Heart right ventricle (tissue), 16 donors: Measurements from ENCODE around the gene ANKRD30A. TPM values are rescaled to one million over a fixed set of nuclear protein-coding genes. Genes with fewer than 3 reads are reported as not detected.
"Not testable (repeated sequence)": the region's sequence is repeated elsewhere in the genome, so short reads cannot be mapped to it uniquely, and the experiment has no call there.

Experiments
- ATAC-seq, 8 donors: fragments of 200-7000 bp; cut with Tn5 transposase; one replicate each; pipeline ENCODE4 v1.9.1; 2020; ENCODE audit warnings: mild to moderate bottlenecking in 8 of 8, moderate library complexity in 8 of 8, moderate number of reproducible peaks in 1 of 8
- DNase-seq, 2 donors: peaks; one replicate each; pipeline ENCODE4 v3.0.0-alpha.2; 2020
- H3K27ac ChIP-seq, 10 donors: fragments of 200-600 bp; sonication (generic) in 2 of 10; one replicate each; pipeline versions ENCODE4 v1.5.0 to v1.8.0; 2020 to 2022; ENCODE audit warnings: mild to moderate bottlenecking in 3 of 10
- H3K27me3 ChIP-seq, 7 donors: fragments of 200-600 bp; one replicate each; pipeline ENCODE4 v1.8.0; 2021 to 2022; ENCODE audit warnings: mild to moderate bottlenecking in 2 of 7
- H3K36me3 ChIP-seq, 9 donors: fragments of 200-600 bp; sonication (generic) in 1 of 9; one replicate each; pipeline versions ENCODE4 v1.5.0 to v1.8.0; 2020 to 2022; ENCODE audit warnings: mild to moderate bottlenecking in 2 of 9
- H3K4me1 ChIP-seq, 9 donors: fragments of 200-600 bp; sonication (generic) in 1 of 9; one replicate each; pipeline versions ENCODE4 v1.5.0 to v1.8.0; 2020 to 2022; ENCODE audit warnings: mild to moderate bottlenecking in 4 of 9
- H3K4me3 ChIP-seq, 10 donors: fragments of 200-600 bp; sonication (generic) in 2 of 10; one replicate each; pipeline versions ENCODE4 v1.5.0 to v1.8.0; 2020 to 2022; ENCODE audit warnings: mild to moderate bottlenecking in 7 of 10, moderate library complexity in 2 of 10
- H3K9me3 ChIP-seq, 11 donors: fragments of 200-600 bp in 10 of 11; sonication (generic) in 2 of 11; one replicate each; pipeline versions ENCODE4 v1.5.0 to v1.8.0; 2013 to 2022; ENCODE audit warnings: mild to moderate bottlenecking in 2 of 11, control low read depth in 1 of 11, moderate library complexity in 1 of 11
- WGBS, 2 donors: extraction: QIAGEN DNeasy Blood & Tissue Kit; methylation state at CpG; one replicate each; pipeline ENCODE4 v1.1.7; 2013; ENCODE audit warnings: inconsistent platforms in 1 of 2; 5-methylcytosine and 5-hydroxymethylcytosine counted together
- intact Hi-C, 10 donors: fragments of 100-400 bp; cut with DNase I; formaldehyde crosslinking; loops; one replicate each; pipeline versions ENCODE4 v1.11.1 to v1.14.2; 2022
- polyA plus RNA-seq, 2 donors: library from polyadenylated mRNA; stranded (reverse); fragments of 200-250 nt; gene quantifications; one replicate each; pipeline ENCODE4 v1.2.3, GENCODE V29; 2013
- total RNA-seq, 10 donors: library from RNA; stranded (reverse); fragmentation: NEBNext Ultra II Directional in 3 of 10; extraction: Animal tissue kit (Norgen Biotek cat#: 25700) in 3 of 10; gene quantifications; one replicate each; pipeline versions ENCODE4 v1.2.1 to v1.2.4, GENCODE V29; 2021 to 2023
- TF ChIP-seq, protein P1 (sequence below), 9 donors: fragments of 200-600 bp; sonication (generic) in 2 of 9; IDR thresholded peaks; one replicate each; pipeline versions ENCODE4 v1.5.0 to v1.8.0; 2021 to 2022; ENCODE audit warnings: antibody characterized with exemption in 9 of 9, mild to moderate bottlenecking in 5 of 9, moderate library complexity in 1 of 9
- donor health status: Arrhythmogenic right ventricular cardiomyopathy.
- donor health status: ischemic (EF 13 %, LVEDD 7.1; RV severe dilation, severe dysfunction).
- donor health status: healthy with polysubstance abuse.
- donor health status: DM: no; HTN: yes; CAD: no.
- donor health status: DM: no; HTN: no; CAD: no.
- donor health status: ischemic (EF 25% LVEDD 6.9; RV normal size, moderate dysfunction).
- donor health status: ischemic (EF 25% LVEDD 5.7; RV mildly dilated, moderate dysfunction).
- donor health status: healthy.
- donor health status: DM: yes; HTN: yes; CAD: no.
- donor health status: Ischemic cardiomyopathy.
- donor health status: ischemic (EF 35%, LVEDD 5.7; RV mildly dilated, moderate dysfunction).
- donor health status: nonischemic (EF 11% LVEDD 7.7; RV severe dilation, severe dysfunction).
- donor health status: DM: yes; HTN: yes; CAD: no.
- donor health status: PGD.
- donor health status: ischemic (EF 29% LVEDD 5.4; RV normal size, mild dysfunction).
- donor health status: nonischemic (EF 23%, LVEDD 6.1; RV moderate dilation, normal function).

Gene ANKRD30A
- total and polyA plus RNA-seq, 12 donors, result not detected

DNA sequence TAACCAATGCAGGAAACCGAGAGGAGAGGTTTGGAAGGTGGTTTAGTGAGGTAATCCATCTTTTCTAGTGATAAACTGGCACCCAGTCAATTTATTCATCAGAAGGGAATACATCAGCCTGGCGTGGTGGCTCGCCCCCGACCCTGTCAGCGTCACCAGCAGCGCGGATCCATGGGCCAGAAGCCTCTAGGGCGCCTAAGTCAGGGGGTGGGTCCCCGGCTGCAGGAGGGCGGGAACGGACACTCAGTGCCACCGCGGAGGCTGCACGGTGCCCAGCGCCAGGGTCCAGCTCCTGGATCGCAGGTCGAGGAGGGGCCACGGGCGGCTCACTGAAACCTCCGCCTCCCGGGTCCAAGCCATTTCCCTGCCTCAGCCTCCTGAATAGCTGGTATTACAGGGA is 866 bp upstream of the ANKRD30A start:
- Histone ChIP-seq H3K4me3 (no peak overlapping the region), H3K36me3 (no peaks in the 10 kb centered on the region), H3K4me1 (no peaks in the 10 kb centered on the region), H3K27me3 (no peaks in the 10 kb centered on the region), H3K9me3 (peaks cover 0 to 33% (median 0%) of the 10 kb centered on the region in 11 donors), H3K27ac (no peak overlapping the region)
- intact Hi-C loops, result no loop called here
- ATAC-seq (no peak), DNase-seq (no peak)
- 92% methylated on average over 21 of the region's 21 CpGs for WGBS, 2 donors
- TF ChIP-seq, protein P1, sequence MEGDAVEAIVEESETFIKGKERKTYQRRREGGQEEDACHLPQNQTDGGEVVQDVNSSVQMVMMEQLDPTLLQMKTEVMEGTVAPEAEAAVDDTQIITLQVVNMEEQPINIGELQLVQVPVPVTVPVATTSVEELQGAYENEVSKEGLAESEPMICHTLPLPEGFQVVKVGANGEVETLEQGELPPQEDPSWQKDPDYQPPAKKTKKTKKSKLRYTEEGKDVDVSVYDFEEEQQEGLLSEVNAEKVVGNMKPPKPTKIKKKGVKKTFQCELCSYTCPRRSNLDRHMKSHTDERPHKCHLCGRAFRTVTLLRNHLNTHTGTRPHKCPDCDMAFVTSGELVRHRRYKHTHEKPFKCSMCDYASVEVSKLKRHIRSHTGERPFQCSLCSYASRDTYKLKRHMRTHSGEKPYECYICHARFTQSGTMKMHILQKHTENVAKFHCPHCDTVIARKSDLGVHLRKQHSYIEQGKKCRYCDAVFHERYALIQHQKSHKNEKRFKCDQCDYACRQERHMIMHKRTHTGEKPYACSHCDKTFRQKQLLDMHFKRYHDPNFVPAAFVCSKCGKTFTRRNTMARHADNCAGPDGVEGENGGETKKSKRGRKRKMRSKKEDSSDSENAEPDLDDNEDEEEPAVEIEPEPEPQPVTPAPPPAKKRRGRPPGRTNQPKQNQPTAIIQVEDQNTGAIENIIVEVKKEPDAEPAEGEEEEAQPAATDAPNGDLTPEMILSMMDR (IDR thresholded peaks at IDR 0.05), result no peak

DNA sequence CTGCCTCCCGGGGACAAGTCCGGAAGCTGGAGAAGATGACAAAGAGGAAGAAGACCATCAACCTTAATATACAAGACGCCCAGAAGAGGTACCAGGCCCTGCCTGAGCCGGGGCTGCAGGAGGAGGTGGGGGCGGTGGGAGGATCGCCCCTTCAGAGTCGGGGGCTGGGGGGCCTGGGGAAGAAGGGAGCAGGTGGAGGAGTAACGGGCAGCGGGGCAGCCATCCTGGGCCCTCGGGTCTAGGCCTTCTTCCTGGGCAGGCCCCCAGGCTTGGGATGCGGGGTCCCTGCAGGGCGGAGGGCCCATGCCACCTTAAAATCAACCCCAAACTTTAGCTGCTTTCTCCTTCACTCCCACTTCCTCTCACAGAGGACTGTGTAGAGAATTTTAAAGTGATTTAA is 523 bp downstream of the ANKRD30A start:
- no peaks in the 10 kb centered on the region for H3K27me3 ChIP-seq
- peaks cover 0 to 32% (median 0%) of the 10 kb centered on the region in 11 donors for H3K9me3 ChIP-seq
- no peak for ATAC-seq
- H3K4me3 ChIP-seq, result no peak overlapping the region
- intact Hi-C loops, result no loop called here
- DNase-seq, result no peak
- TF ChIP-seq, protein P1 (IDR thresholded peaks at IDR 0.05), result no peak
- WGBS, 2 donors, result 93% methylated on average over 12 of the region's 12 CpGs
- H3K27ac ChIP-seq, result no peak overlapping the region
- H3K4me1 ChIP-seq, result no peaks in the 10 kb centered on the region
- H3K36me3 ChIP-seq, result no peaks in the 10 kb centered on the region

DNA sequence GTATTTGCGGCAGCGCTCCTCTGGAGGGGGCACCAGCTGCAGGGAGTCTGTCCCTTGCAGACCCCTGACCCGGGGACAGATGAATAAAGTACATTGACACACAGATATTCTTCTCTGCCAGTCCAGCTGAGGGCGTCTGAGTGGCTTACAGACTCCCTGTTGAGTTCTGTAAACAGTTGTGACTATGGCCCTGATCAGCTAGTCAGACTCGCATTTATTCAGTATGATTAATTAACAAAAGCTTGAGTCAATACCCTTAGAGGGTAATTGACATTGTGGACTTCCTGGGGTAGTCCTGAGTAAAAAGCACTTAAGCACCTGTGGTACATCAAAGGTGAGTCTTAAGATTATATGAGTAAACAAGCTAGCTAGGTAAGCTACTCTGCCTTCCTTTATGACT is 21.0 kb downstream of the ANKRD30A start:
- TF ChIP-seq, protein P1 (IDR thresholded peaks at IDR 0.05), result no peak
- no peak for DNase-seq

DNA sequence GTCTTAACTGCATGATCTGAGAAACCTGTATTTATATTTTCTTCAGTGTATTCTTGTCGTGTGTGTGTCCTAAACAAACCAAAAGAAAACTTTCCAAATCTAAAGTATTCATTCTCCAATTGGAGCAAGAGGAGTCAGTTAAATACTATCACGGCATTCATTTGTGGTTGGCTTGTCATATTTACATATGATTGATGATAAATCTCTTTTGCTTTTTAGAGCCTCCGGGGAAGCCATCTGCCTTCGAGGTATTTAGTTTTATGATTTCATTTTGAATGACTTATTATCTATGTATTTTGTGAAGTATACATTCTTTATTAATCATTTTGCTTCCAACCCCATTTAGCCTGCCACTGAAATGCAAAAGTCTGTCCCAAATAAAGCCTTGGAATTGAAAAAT is 37.0 kb downstream of the ANKRD30A start:
- H3K36me3 ChIP-seq, H3K4me3 ChIP-seq, H3K9me3 ChIP-seq, intact Hi-C loops, H3K27me3 ChIP-seq, DNase-seq, H3K4me1 ChIP-seq, H3K27ac ChIP-seq, ATAC-seq: not testable (repeated sequence)
- 69 to 70% methylated on average over 4 of the region's 4 CpGs for WGBS, 2 donors

More for the DNA sequence above, 21.0 kb downstream of the ANKRD30A start:
- Histone ChIP-seq H3K36me3 (no peaks in the 10 kb centered on the region), H3K27ac (no peak overlapping the region), H3K9me3 (peaks cover 0 to 14% (median 0%) of the 10 kb centered on the region in 11 donors), H3K4me1 (no peaks in the 10 kb centered on the region), H3K4me3 (no peak overlapping the region), H3K27me3 (peaks cover 0 to 5% (median 0%) of the 10 kb centered on the region in 7 donors)
- ATAC-seq, result no peak
- WGBS, 2 donors, result 19% methylated on average over 5 of the region's 5 CpGs
- intact Hi-C loops, result no loop called here

DNA sequence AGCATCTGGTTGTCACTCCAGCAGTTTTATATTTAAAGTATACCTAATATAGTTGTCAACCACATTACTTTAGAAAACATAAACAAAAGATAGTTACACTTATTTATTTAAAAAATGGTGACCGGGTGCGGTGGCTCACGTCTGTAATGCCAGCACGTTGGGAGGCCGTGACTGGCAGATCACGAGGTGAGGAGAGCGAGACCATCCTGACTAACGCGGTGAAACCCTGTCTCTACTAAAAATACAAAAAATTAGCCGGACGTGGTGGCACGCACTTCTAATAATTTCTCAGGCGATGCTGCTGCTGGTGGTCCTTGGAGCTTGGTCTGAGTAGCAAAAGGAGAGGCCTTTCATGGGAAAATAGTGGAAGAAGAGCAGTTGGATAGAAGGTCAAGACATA is 46.5 kb downstream of the ANKRD30A start:
- ATAC-seq, H3K4me1 ChIP-seq, H3K27ac ChIP-seq, DNase-seq, H3K4me3 ChIP-seq, H3K9me3 ChIP-seq, intact Hi-C loops, H3K36me3 ChIP-seq, H3K27me3 ChIP-seq: not testable (repeated sequence)
- WGBS, 2 donors, result 76 to 81% methylated on average over 9 to 13 of the region's 13 CpGs

DNA sequence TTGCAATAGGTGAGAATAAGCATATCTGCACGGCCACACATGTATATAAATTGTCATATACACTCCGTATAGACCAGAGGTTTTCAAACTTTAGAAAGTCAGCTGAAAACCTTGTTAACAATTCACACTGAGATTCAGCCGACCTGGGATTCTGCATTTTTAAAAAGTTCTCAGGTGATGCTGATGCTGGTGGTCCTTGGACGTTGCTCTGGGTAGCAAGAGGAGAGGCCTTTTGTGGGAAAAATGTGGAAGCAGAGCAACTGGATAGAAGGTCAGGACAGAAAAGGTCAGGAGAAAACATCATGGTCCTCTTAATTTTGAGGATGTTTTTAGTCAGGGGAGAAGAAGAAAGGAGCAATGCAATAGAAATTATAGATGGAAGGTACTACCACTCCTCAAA is 52.9 kb downstream of the ANKRD30A start:
- H3K4me3 ChIP-seq, H3K27ac ChIP-seq, H3K9me3 ChIP-seq, DNase-seq, H3K36me3 ChIP-seq, H3K27me3 ChIP-seq, intact Hi-C loops, H3K4me1 ChIP-seq, ATAC-seq: not testable (repeated sequence)
- 56 to 60% methylated on average over 4 of the region's 4 CpGs for WGBS, 2 donors

DNA sequence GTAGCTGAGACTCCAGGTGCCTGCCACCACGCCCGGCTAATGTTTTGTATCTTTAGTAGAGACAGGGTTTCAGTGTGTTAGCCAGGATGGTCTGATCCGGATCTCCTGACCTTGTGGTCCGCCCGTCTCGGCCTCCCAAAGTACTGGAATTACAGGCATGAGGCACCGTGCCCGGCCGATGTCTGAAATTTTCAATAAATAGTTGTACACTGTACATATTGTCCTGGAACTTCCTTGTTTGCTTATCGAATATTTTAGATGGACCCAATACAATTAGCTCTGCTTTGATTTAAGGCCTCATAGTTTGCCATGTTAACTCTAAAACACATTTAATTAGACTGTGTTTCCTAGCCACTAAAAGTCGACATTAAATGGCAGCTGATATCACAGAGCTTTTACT is 57.3 kb downstream of the ANKRD30A start:
- H3K36me3 ChIP-seq, H3K9me3 ChIP-seq, H3K27me3 ChIP-seq, H3K4me3 ChIP-seq, H3K27ac ChIP-seq, DNase-seq, H3K4me1 ChIP-seq, ATAC-seq, intact Hi-C loops: not testable (repeated sequence)
- WGBS, 2 donors, result 84 to 92% methylated on average over 5 to 7 of the region's 11 CpGs
